Measurements from ENCODE around the gene SLC1A3.

DNA sequence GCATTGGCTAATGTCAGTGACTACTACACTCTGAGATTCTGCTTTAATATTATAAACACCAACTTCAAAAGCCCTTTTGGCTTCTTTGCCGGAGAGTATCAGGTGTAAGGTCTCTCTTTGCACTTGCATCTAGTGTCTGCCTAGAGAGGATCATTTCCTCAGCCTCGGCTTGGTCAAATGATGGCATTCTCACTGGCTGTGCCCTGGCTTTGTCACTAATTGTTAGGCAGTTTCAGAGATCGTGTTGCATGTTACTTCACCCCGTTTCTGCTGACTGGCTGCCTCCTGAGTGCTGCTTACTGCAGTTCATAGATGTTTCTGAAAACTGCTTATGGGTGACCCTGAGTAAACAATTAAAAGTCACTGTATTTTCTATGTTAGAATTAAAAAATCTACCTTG lies 48.8 kb downstream of the SLC1A3 start:
- TF ChIP-seq, protein P1, sequence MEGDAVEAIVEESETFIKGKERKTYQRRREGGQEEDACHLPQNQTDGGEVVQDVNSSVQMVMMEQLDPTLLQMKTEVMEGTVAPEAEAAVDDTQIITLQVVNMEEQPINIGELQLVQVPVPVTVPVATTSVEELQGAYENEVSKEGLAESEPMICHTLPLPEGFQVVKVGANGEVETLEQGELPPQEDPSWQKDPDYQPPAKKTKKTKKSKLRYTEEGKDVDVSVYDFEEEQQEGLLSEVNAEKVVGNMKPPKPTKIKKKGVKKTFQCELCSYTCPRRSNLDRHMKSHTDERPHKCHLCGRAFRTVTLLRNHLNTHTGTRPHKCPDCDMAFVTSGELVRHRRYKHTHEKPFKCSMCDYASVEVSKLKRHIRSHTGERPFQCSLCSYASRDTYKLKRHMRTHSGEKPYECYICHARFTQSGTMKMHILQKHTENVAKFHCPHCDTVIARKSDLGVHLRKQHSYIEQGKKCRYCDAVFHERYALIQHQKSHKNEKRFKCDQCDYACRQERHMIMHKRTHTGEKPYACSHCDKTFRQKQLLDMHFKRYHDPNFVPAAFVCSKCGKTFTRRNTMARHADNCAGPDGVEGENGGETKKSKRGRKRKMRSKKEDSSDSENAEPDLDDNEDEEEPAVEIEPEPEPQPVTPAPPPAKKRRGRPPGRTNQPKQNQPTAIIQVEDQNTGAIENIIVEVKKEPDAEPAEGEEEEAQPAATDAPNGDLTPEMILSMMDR (IDR thresholded peaks at IDR 0.05) = no peak
- no peak for TF ChIP-seq POLR2A (IDR thresholded peaks at IDR 0.05)

All from heart left ventricle (tissue), 13 donors.